ENCODE measurements around the gene IPCEF1.

DNA sequence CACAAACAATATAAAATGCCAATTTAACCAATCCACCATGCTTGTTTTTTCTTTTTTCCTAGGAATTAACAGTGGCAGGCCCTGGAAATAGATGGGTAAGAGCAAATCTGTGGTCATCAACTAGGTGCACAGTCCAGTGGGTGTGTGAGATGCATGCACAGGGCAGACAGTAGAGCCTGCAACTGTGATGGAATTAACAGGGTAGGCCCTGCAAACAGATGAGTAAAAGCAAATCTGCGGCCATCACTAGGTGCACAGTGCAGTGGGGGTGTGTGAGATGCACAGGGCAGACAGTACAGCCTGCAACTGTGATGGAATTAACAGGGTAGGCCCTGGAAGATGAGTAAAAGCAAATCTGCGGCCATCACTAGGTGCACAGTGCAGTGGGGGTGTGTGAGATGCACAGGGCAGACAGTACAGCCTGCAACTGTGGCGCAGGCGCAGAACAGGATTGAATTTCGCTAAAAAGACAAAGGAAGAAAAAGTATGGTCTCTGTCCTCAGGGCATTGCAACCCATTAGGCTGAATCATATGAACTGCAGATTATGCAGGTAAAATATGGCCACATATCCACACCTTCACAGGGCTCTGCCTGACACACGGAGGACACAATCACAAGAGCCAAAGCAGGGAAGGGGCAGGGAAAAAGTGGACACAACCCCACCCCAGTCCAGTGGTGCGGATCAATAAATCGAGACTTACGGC lies 41.0 kb upstream of the IPCEF1 start:
- TF ChIP-seq, protein P1, sequence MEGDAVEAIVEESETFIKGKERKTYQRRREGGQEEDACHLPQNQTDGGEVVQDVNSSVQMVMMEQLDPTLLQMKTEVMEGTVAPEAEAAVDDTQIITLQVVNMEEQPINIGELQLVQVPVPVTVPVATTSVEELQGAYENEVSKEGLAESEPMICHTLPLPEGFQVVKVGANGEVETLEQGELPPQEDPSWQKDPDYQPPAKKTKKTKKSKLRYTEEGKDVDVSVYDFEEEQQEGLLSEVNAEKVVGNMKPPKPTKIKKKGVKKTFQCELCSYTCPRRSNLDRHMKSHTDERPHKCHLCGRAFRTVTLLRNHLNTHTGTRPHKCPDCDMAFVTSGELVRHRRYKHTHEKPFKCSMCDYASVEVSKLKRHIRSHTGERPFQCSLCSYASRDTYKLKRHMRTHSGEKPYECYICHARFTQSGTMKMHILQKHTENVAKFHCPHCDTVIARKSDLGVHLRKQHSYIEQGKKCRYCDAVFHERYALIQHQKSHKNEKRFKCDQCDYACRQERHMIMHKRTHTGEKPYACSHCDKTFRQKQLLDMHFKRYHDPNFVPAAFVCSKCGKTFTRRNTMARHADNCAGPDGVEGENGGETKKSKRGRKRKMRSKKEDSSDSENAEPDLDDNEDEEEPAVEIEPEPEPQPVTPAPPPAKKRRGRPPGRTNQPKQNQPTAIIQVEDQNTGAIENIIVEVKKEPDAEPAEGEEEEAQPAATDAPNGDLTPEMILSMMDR (IDR thresholded peaks at IDR 0.05; ENCODE audit: poor library complexity, severe bottlenecking) = no peak
- TF ChIP-seq POLR2AphosphoS5 (IDR thresholded peaks at IDR 0.05) (no peak), EZH2 (IDR thresholded peaks at IDR 0.05; ENCODE audit: borderline replicate concordance, insufficient read depth, low read length, poor library complexity, severe bottlenecking) (no peak), SMC3 (conservative IDR thresholded peaks at IDR 0.05; ENCODE audit: poor library complexity) (no peak), REST (IDR thresholded peaks at IDR 0.05; ENCODE audit: borderline replicate concordance) (no peak)
